NCI-H2196 (cell line): ENCODE data around the gene CLN6.
"Not testable (repeated sequence)": the region's sequence is repeated elsewhere in the genome, so short reads cannot be mapped to it uniquely, and the experiment has no call there.

Experiments used
- DNase-seq: peaks from one replicate; lab custom pipeline; 2025; ENCODE audit not compliant: unreplicated experiment; lab: John Stamatoyannopoulos, UW

Gene CLN6

DNA sequence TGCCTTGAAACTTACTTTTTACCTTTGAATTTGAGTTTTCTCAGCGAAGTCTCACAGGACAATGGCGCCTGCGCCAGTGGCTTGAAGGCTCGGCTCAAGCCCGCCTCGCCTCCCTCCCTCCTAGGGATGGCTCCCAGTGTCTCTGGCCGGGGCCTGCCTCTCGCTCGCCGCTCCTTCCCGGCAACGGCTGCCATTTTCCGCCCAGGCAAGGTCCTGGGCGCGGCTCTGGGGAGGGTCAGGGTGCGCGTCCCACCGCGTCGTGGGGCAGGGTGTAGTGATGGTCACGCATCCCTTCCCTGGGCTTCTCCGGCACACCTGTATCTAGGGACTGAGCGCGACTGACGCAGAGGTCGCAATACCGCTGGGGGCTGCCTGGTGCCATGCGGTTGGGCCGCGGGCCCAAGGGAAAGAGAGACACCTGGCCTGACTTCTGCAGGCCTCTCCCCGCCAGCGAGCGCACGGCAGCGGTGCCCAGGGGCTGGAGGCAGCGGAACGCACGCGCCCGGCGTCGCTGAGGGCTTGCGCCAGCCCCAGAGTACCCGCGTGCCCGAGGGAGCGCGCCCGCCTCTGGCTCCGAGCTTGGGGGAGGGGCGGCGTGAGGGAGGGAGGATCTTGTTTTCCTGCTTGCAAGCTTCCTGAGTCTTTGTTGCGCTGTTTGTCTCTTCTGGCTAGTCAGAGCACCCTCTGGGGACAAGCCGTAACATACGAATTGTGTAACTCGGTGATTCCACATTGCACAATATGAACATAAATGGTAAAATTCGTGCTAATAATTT lies 27.3 kb upstream of the CLN6 start:
- no peak for DNase-seq

DNA sequence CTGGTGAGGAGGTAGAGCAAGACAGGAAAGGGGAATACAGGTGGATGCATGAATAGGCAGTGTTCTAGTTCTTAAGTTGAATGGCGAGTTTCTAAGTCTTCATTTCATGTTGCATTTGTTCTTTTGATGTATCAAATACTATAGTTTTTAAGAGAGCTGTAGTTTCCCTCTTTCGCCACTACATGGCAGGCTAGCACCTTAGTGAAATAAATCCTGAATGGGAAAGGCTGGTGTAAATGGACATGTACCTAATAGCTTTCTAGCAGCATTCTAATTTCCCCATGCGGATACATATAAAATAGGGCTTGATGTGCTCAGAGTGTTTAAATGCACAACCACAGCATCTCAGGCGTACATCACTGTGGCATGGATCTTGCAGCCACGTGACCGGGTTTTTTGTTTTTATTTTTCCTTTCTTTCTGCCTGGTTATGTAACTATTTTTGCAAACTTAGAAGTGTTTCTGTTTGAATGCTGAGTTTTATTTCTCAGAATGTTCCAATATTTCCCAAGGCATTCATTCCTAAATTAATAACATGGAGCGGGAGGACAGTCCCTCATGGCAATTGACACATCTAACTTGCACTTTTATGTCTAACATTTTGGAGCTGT lies 23.5 kb upstream of the CLN6 start:
- peak; percentile 60 for DNase-seq

DNA sequence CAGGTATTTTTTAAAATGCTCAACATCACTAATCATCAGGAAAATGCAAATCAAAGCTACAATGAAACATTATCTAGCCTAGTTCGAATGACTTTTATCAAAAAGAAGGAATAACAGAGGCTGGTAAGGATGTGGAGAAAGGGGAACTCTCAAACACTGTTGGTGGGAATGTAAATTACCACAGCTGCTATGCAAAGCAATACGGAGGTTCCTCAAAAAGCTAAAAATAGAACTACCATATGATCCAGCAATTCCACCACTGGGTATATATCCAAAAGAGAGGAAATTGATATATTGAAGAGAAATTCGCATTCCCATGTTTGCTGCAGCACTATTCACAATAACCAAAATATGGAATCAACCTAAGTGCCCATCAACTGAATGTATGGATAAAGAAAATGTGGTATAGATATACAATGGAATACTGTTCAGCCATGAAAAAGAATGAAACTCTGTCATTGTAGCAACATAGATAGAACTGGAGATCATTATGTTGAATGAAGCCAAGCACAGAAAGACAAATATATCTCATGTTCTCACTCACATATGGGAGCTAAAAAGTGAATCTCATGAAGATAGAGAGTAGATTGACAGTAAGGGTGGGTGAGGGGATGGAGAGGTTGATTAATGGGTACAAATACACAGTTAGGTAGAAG lies 19.7 kb upstream of the CLN6 start:
- no peak for DNase-seq

DNA sequence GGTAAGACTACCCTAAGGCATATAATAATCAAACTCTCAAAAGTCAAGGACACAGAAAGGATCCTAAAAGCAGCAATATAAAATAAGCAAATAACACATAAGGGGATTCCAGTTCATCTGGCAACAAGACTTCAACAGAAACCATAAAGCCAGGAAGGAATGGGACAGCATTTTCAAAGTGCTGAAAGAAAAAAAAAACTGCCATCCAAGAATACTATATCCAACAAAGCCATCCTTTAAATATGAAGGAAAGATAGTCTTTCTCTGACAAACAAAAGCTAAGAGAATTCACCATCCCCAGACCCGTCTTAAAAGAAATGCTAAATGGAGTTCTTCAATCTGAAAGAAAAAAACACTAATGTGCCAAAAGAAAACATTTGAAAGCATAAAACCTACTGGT lies 14.7 kb upstream of the CLN6 start:
- no peak for DNase-seq

DNA sequence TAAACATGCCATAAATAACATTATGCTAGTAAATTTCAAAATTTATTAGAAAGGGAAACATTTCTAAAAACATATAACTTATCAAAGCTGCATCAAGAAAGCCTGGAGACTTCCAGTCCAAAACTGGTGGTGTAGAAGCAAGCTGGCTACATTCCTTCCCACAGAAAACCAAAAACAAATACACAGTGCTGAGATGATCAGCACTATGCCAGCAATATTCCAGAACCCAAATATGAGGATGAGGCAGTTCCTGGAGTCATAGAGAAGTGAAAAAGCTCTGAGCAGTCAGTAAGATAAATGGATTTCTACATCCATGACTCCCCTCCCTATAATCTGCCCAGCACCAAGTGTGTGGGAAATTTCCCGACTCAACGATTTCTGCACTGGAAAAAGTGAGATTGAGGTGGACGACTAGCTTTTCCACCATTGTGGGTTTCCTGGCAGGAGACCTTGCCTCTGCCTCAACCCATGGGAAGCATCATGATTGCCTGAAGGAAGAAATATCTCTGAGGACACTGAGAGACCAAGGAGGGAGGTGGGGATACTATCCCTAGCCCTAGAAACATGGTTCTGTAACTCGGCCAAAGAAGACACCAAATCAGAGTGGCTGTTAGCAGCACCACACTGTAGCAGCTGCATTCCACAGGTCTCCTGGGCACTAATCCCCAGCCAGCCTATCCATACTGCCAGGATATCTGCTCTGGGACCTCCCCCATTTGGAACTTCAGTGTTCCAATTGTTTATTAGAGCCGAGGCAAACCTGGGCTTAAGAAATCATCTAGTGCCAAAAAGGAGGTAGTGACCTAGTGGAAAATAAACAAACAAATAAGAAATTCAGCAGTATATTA lies 11.8 kb upstream of the CLN6 start:
- no peak for DNase-seq

DNA sequence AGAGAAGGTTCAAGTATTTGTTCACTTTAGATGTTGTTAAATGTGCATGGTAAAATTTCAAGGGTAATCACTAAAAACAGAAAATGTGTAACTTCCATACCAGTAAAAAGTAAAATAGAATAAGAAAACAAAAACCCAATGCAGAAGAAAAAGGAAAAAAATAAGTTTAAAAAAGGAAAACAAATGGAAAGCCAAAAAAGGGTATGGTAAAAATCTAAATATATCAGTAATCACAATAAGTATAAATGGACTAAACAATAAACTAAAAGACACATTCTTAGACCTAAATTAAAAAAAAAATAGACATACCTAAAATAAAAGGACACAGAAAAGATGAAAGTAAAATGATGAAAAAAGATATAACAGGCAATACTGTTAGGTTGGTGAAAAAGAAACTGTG lies 9.5 kb upstream of the CLN6 start:
- no peak for DNase-seq

DNA sequence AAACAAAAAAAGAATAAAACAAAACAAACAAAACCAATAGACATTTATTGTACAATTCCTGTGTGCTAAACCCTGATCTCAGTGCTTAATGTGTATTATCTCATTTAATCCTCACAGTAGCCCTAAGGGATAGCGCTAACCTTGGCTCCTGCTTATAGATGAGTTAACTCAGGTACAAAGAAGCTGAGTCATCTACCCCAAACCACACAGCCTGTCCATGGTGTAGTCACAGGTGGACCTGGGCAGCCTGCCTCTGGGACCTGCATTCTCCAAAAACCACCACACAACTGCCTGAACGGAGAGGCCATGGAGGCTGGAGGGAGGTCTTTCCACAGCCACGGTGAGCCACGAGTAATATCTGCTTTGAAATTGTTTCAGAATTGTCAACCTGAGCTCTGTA lies 5.5 kb upstream of the CLN6 start:
- no peak for DNase-seq

DNA sequence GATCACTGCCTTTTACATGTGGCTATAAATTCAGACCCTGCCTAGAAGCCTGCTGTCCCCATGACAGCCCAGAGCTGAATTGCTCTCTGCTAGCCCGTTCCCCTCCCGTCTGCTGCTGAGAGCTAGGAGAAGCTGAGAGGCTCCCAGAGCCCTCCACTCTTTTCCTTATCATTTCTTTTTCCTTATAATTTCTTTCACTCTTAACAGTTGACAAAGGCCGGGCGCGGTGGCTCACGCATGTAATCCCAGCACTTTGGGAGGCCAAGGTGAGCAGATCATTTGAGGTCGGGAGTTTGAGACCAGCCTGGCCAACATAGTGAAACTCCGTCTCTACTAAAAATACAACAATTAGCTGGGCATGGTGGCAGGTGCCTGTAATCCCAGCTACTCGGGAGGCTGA lies 5.0 kb upstream of the CLN6 start:
- not testable (repeated sequence) for DNase-seq

DNA sequence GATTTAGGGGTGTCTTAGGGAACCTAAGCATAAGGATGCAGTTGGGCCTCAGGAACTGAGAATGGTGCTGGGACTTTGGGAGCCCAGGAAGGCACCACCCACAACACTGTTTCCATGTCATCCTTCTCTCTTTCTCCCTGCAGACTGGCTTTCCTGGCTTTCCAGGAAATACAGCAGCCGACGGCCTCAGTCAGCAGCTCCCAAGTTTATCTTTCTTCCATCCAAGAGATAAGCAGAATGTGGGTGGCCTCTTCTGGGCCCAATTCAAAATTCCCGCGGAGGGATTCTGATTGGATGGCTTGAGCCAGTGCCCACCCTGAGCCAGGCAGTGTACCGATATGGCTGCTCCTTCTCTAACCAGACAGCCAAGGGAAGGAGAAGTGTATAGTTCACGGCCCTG lies 4.5 kb upstream of the CLN6 start:
- DNase-seq = no peak

DNA sequence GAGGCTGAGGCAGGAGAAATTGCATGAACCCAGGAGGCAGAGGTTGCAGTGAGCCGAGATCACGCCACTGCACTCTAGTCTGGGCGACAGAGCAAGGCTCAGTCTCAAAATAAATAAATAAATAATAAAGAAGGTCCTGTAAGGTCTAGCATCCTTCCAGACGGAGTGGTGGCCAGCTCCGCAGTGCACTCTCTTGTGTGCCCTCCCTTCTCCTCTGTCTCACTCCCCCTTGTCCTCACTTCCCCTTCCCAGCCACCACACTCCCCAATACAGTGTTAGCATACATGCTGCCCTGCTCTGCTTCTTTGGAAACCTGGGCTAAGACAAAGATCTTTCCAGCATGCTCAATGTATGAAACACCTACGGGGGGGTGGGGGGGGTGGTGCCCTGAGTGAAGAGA lies 3.4 kb upstream of the CLN6 start:
- DNase-seq = no peak

DNA sequence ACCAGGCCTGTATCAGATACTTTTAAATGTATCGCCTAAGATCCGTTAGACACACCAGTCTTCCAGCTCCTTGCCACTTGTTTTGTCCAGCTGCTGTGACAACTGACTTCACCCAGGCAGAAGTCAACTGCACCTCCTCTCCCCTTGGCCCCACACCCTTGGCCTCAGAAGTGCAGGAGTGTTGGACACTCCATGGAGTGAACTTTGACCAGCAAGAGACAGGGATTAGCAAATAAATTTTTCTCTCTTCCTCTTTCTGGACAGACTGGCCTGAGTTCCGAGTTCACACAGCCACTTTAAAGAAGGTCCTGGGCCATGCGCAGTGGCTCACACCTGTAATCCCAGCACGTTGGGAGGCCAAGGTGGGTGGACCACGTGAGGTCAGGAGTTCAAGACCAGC lies 2.9 kb upstream of the CLN6 start:
- DNase-seq = no peak

DNA sequence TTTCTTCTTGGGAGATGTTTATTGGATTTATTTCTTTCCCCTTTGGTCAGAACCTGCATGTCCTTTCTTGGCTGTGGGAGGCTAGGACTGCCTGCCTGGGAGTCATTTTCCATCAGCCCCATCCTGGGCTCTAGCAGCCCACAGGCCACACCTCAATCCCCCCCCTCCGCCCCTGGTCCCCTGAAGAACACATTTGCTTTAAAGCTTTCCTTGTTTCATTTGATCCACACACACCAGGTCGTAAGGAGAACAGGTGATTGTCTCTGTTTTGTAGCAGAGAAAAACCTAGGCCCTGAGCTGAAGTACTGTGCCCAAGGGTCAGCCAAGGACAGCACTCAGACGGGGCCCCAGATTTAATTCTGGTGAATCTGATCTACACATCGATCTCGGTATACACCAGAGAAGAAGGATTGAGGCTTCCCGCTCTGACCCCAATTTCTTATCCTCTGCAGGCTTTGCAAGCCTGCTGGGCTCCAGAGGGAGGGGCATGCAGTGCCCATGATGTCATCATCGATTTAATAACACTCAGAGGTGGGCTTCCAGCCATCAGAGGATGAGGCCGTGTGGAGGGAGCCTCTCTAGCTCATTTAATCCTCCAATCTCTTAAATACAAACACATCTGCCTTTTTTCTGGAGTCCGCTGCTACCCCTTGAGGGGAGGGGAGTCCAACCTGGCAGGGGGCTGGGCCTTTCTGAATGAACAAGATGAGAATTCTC lies 1.7 kb upstream of the CLN6 start:
- DNase-seq = no peak

DNA sequence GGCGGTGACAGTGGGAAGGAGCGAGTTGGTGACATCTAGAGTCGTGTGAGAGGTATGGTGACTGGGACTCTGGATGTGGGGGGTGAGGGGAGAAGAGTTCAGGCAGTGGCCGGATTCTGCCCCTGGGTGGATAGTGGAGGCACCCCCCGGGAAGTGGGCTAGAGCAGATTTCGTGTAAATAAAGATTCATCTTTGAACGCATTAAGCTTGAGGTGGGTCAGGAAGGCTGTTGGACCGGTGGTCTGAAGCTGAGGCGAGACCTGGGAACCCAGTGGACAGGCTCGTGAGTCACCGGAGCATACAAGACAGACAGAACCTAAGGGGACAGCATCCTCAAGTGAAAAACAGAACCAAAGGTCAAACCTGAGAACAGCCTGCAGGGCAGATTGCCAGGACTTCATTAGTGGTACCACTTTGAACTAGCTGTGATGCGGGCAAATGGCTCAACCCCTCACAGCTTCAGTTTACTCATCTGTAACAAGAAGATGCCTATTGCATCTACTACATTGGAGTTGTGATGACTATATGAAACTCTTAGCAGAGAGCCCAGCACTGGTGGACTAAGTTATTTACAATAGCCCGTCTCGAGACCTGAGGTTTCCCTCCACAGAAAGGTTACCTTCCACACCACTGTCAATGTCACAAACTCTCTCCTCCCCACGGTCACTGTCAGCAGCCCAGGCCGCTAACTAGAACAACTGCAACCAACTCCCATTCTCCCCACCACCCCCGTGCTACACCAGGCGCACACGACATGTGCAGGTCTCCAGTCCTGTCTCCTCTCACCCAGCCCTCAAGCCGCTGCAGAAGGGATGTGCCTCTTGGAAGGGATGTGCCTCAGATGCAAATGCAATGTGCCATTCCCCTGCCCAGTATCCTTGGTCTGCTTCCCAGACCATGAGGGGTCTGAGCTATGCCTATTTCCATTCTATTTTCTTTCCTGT lies 901 bp upstream of the CLN6 start:
- DNase-seq = no peak

DNA sequence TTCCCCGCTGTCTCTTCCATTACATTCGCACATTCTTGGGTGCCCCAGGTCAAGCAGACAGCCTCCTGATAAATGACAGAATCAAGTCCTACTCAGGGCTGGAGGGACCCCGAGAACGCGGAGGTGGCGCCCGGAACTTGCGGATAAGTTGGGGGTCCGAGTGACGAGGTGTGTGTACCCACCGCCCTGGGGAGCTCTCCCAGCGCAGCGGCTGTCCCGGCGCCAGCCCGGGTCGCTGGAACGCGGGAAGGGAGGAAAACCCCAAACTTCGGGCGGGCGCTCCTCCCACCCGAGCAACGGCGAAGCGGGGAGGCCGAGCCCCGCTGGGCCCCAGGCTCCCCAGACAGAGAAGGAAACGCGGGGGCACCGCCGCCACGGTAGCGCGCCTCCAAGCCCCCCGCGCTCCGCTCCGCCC lies 550 bp downstream of the CLN6 start:
- DNase-seq = no peak

DNA sequence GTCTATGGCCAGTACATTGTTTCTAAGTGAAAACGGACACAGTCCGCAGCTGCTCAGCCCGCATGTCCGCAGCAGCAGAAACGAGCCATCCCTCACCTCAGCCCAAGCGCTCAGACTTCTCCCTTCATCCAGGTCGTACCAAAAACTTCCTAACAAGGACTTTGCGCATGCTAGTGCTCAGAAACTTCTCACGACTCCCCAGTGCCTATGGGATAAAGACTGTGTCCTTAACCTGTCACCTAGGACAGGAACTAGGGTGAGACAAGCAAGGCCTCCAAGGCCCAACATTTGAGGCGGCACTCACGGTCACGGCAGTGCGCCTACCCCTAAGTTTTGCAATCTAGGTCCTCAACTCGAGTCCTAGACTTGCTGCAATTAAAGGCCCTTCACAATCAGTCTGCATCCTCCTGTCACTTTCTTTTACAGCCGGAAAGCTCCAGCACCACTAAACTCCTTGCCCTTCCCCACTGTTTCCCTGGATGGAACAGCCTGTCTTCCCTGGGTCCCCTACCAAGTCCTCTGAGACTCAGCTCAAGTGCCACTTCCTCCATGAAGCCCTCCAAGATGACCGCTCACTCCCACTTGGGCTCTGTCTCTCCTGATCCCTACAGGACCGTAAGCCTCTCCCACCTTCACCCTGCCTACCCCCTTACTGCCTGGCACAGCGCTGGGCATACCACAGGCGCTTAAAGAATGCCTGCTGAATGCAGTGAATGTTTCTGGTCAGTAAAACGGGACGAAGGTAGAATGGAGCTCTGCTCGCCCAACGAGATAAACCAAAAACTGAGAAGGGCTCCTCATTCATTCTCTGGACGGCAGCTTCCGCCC lies 1.2 kb downstream of the CLN6 start:
- DNase-seq = no peak

DNA sequence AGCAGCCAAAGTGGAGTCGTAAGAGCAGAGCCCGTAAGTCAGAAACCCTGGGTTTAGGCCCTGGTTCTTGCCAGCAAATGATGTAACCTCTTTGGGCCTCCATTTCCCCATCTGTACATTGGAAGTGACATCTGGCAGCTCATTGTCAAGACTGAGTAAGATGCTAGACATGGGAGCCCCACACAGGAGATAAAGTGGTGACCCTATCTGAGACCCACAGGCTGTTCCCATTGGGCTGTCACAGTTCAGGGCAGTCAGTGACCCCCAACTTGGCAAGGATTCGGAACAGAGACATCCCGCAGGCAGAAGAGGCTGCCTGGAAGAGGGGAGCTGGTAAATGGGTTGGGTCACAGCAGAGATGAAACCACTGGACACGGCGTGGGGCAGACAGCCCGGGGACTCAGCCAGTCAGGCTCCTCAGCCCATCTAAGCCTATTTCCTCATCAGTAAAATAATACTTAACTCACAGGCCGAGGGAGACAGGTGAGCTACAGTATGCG lies 1.8 kb downstream of the CLN6 start:
- no peak for DNase-seq

DNA sequence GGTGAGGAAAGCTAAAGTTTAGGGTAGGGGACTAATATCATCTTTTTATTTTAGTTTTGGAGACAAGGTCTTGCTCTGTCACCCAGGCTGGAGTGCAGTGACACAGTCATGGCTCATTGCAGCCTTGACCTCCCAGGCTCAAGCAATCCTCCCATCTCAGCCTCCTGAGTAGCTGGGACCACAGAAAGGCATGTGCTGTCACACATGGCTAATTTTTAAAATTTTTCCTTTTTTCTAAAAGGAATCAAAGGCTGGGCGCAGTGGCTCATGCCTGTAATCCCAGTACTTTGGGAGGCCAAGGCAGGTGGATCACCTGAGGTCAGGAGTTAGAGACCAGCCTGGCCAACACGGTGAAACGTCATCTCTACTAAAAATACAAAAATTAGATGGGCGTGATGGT lies 4.1 kb downstream of the CLN6 start:
- not testable (repeated sequence) for DNase-seq

DNA sequence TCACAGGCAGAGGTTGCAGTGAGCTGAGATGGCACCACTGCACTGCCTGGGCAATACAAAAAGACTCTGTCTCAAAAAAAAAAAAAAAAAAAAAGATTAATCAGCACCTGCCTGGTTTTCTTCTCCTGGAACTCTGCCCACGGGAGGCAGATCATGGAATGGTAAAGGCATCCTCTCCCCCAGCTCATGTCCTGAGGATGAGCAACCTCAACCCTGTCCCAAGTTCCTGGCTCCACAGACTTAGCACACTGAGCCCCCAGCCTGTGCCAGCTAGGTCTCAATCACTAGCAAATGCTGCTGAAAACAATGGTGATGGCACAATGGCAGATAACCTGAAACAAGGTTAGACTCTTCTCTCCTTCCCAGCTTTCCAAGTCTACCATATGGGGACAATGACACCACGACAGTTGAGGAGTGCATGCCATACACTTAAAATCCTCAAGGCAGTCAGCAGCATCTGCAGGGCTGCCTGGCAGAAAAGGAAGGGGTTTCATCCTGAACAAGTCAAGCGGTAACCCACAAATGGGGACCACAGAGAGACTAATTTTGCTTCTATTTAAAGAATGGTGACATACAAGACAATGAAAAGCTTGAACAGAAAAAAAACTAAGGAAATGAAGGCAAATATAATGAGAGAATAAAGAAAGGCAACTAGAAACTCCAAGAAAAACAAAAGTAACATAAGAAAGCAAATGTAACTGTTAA lies 4.8 kb downstream of the CLN6 start:
- no peak for DNase-seq
